GM23338 (cell line): ENCODE results near the gene SLC45A2. TPM values are rescaled to one million over a fixed set of nuclear protein-coding genes. Genes with fewer than 3 reads are reported as not detected.

ENCODE experiments used
- ATAC-seq: fragments of 200-7000 bp; cut with Tn5 transposase; 3 replicates; pipeline ENCODE4 v1.9.1; 2020
- DNase-seq: peaks from one replicate; pipeline ENCODE4 v3.0.0-alpha.2; 2015; ENCODE audit warnings: low spot score
- H2AFZ ChIP-seq: fragments of 200-600 bp; sonication (generic); 2 replicates; pipeline ENCODE4 v1.8.0; 2016; ENCODE audit warnings: antibody characterized with exemption, mild to moderate bottlenecking, moderate library complexity
- H3F3A ChIP-seq: fragments of 200-600 bp; sonication (generic); replicated peaks from 2 replicates; pipeline ENCODE4 v1.8.0; 2017; ENCODE audit warnings: antibody characterized with exemption, mixed run types, low read depth
- H3K27ac ChIP-seq: fragments of 200-600 bp; sonication (generic); 2 replicates; pipeline ENCODE4 v1.6.1; 2016; ENCODE audit warnings: low read depth
- H3K27me3 ChIP-seq: fragments of 200-600 bp; sonication (generic); 2 replicates; pipeline ENCODE4 v1.8.0; 2016; ENCODE audit warnings: mild to moderate bottlenecking, mixed run types, moderate library complexity; ENCODE audit not compliant: insufficient read depth
- H3K36me3 ChIP-seq: fragments of 200-600 bp; sonication (generic); 2 replicates; pipeline ENCODE4 v1.8.0; 2016; ENCODE audit warnings: mild to moderate bottlenecking; ENCODE audit not compliant: insufficient read depth
- H3K4me1 ChIP-seq: fragments of 200-600 bp; sonication (generic); 2 replicates; pipeline ENCODE4 v1.8.0; 2016; ENCODE audit warnings: mild to moderate bottlenecking, moderate library complexity; ENCODE audit not compliant: insufficient read depth
- H3K4me2 ChIP-seq: fragments of 200-600 bp; sonication (generic); 2 replicates; pipeline ENCODE4 v1.7.1; 2017; ENCODE audit warnings: mixed run types
- H3K4me3 ChIP-seq: fragments of 200-600 bp; sonication (generic); 2 replicates; pipeline ENCODE4 v1.6.1; 2016; ENCODE audit warnings: mixed run types
- H3K79me2 ChIP-seq: fragments of 200-600 bp; sonication (generic); replicated peaks from 2 replicates; pipeline ENCODE4 v1.8.0; 2017; ENCODE audit warnings: mild to moderate bottlenecking; ENCODE audit not compliant: insufficient read depth
- H3K9me2 ChIP-seq: fragments of 200-600 bp; sonication (generic); 2 replicates; pipeline ENCODE4 v1.8.0; 2017; ENCODE audit not compliant: insufficient read depth
- H4K20me1 ChIP-seq: fragments of 200-600 bp; sonication (generic); replicated peaks from 2 replicates; pipeline ENCODE4 v1.8.0; 2017; ENCODE audit warnings: mild to moderate bottlenecking; ENCODE audit not compliant: insufficient read depth
- H3K27ac Mint-ChIP-seq: 2 replicates; pipeline ENCODE4 v1.8.0; 2020; ENCODE audit warnings: inconsistent platforms, mild to moderate bottlenecking, moderate library complexity, mixed read lengths
- H3K27me3 Mint-ChIP-seq: 3 replicates; pipeline ENCODE4 v1.8.0; 2022; ENCODE audit warnings: low read depth, mild to moderate bottlenecking, moderate library complexity, mixed read lengths, inconsistent platforms; ENCODE audit not compliant: insufficient read depth, poor library complexity
- H3K36me3 Mint-ChIP-seq: 3 replicates; pipeline ENCODE4 v1.8.0; 2021; ENCODE audit warnings: low read depth, mild to moderate bottlenecking, inconsistent platforms, moderate library complexity, mixed read lengths
- H3K4me1 Mint-ChIP-seq: 3 replicates; pipeline ENCODE4 v1.8.0; 2020; ENCODE audit warnings: mild to moderate bottlenecking, inconsistent platforms, mixed read lengths
- H3K4me3 Mint-ChIP-seq: 3 replicates; pipeline ENCODE4 v1.8.0; 2021; ENCODE audit warnings: moderate library complexity, mild to moderate bottlenecking, inconsistent platforms, mixed read lengths
- H3K9me3 Mint-ChIP-seq: 3 replicates; pipeline ENCODE4 v1.8.0; 2020; ENCODE audit warnings: moderate library complexity, mild to moderate bottlenecking, inconsistent platforms, mixed read lengths
- CREB1 ChIP-seq: fragments of 250-450 bp; sonication (Bioruptor Pico); IDR thresholded peaks from 2 replicates; pipeline ENCODE4 v1.5.0; 2020; ENCODE audit warnings: low read depth, mild to moderate bottlenecking, moderate library complexity
- CTCF ChIP-seq, 2 experiments: fragments of 200-600 bp in 1 of 2; sonication (generic) in 1 of 2; conservative IDR thresholded peaks; 2 replicates each; pipeline versions ENCODE4 v1.5.1 to v1.6.1; 2016 to 2017; ENCODE audit warnings: antibody characterized with exemption in 2 of 2, low read depth in 2 of 2, mild to moderate bottlenecking in 2 of 2, moderate library complexity in 1 of 2
- ETS1 ChIP-seq: IDR thresholded peaks from 2 replicates; pipeline ENCODE4 v1.6.1; 2016; ENCODE audit warnings: antibody characterized with exemption
- EZH2 ChIP-seq: fragments of 200-600 bp; sonication (generic); IDR thresholded peaks from one replicate; pipeline ENCODE4 v1.8.0; 2017; ENCODE audit warnings: antibody characterized with exemption, mild to moderate bottlenecking, low read depth; ENCODE audit not compliant: unreplicated experiment
- EZH2phosphoT487 ChIP-seq: fragments of 200-600 bp; sonication (generic); IDR thresholded peaks from one replicate; pipeline ENCODE4 v1.8.1; 2018; ENCODE audit warnings: antibody characterized with exemption; ENCODE audit not compliant: unreplicated experiment
- JUNB ChIP-seq: IDR thresholded peaks from one replicate; pipeline ENCODE4 v1.6.1; 2016; ENCODE audit warnings: antibody characterized with exemption; ENCODE audit not compliant: unreplicated experiment
- NANOG ChIP-seq: IDR thresholded peaks from 2 replicates; pipeline ENCODE4 v1.6.1; 2016; ENCODE audit warnings: antibody characterized with exemption, borderline replicate concordance
- POLR2AphosphoS5 ChIP-seq: IDR thresholded peaks from 2 replicates; pipeline ENCODE4 v1.6.1; 2016; ENCODE audit warnings: antibody characterized with exemption, low read depth
- REST ChIP-seq: IDR thresholded peaks from one replicate; pipeline ENCODE4 v1.6.1; 2018; ENCODE audit warnings: antibody characterized with exemption; ENCODE audit not compliant: unreplicated experiment
- STAT1 ChIP-seq: IDR thresholded peaks from one replicate; pipeline ENCODE4 v1.6.1; 2016; ENCODE audit warnings: antibody characterized with exemption; ENCODE audit not compliant: unreplicated experiment
- ZNF114 ChIP-seq: fragments of 250-450 bp; sonication (Bioruptor Pico); IDR thresholded peaks from 2 replicates; pipeline ENCODE4 v1.5.0; 2020; ENCODE audit warnings: mild to moderate bottlenecking, moderate library complexity
- ZNF331 ChIP-seq: fragments of 250-450 bp; sonication (Bioruptor Pico); IDR thresholded peaks from 2 replicates; pipeline ENCODE4 v1.5.0; 2020; ENCODE audit warnings: low read depth, mild to moderate bottlenecking, moderate library complexity
- ZNF462 ChIP-seq: fragments of 250-450 bp; sonication (Bioruptor Pico); IDR thresholded peaks from 2 replicates; pipeline ENCODE4 v1.5.0; 2020; ENCODE audit warnings: mild to moderate bottlenecking, moderate library complexity
- polyA plus RNA-seq: library from polyadenylated mRNA; unstranded; fragments of >200 nt; fragmentation: Nextera tagmentation; extraction: Ambion mirVana; gene quantifications from 2 replicates; pipeline ENCODE4 v1.2.1, GENCODE V29; 2016
- total RNA-seq: library from RNA; depleted of rRNA; stranded (reverse); fragments of >200 nt; shearing (Covaris generic); gene quantifications from 2 replicates; pipeline ENCODE4 v1.2.3, GENCODE V29; 2014

SLC45A2 gene
- total and polyA plus RNA-seq, 2 experiments from 2014 or later, result not detected

- Histone ChIP-seq H3K4me2 (no peak overlapping the region), H2AFZ (peak overlapping the region; percentile 44; the same call in 1 of the 2 replicates), H3K27ac (no peak overlapping the region), H3K9me2 (0 out of 2 replicates have a peak, but pooled peaks cover under 1% of the 10 kb centered on the region), H3K4me1 (no peaks in the 10 kb centered on the region), H3K4me3 (no peak overlapping the region), H3K36me3 (no peaks in the 10 kb centered on the region), H3K27me3 (no peaks in the 10 kb centered on the region), H3F3A (no peaks in the 10 kb centered on the region; the same call in 1 of the 2 replicates), H4K20me1 (no peaks in the 10 kb centered on the region), H3K79me2 (no peaks in the 10 kb centered on the region)
- Mint-ChIP-seq H3K4me1 (peaks cover 4% of the 10 kb centered on the region; the same call in 2 of the 3 replicates), H3K4me3 (no peak overlapping the region), H3K27ac (no peak overlapping the region), H3K27me3 (no peaks in the 10 kb centered on the region), H3K9me3 (no peaks in the 10 kb centered on the region), H3K36me3 (no peaks in the 10 kb centered on the region)
- no peak for DNase-seq
- TF ChIP-seq STAT1 (no peak), ETS1 (no peak), ZNF331 (CRISPR knock-in tag) (no peak), POLR2AphosphoS5 (no peak), EZH2phosphoT487 (no peak), ZNF462 (CRISPR knock-in tag) (no peak), REST (no peak), JUNB (no peak), NANOG (no peak), EZH2 (no peak), CTCF (conservative IDR thresholded peaks at IDR 0.05; ENCODE audit: low read depth in 2 of 2) (no peak), CREB1 (CRISPR knock-in tag) (no peak), ZNF114 (CRISPR knock-in tag) (no peak)
- ATAC-seq, result no peak
Observed at GRCh38 chr5:33966805-33967204, 17.7 kb downstream of the SLC45A2 start.
